DOHH2 (cell line): ENCODE results near the gene SNF8.

ENCODE experiments used
- H3F3A ChIP-seq: fragments of 200-600 bp; sonication (generic), shearing (Covaris generic); 2 replicates; pipeline ENCODE4 v1.6.0; 2016; ENCODE audit warnings: antibody characterized with exemption, mild to moderate bottlenecking; ENCODE audit not compliant: control insufficient read depth, insufficient read depth
- H3K27ac ChIP-seq: fragments of 200-600 bp; sonication (generic); 2 replicates; pipeline ENCODE4 v1.5.1; 2014; ENCODE audit warnings: low read depth, mild to moderate bottlenecking, low read length, moderate library complexity
- H3K27me3 ChIP-seq: fragments of 200-600 bp; sonication (generic); 2 replicates; pipeline ENCODE4 v1.6.1; 2014; ENCODE audit warnings: mild to moderate bottlenecking, low read length, mixed read lengths; ENCODE audit not compliant: control insufficient read depth
- H3K36me3 ChIP-seq: fragments of 200-600 bp; sonication (generic); 2 replicates; pipeline ENCODE4 v1.6.1; 2014; ENCODE audit warnings: mild to moderate bottlenecking, low read length, moderate library complexity, mixed read lengths; ENCODE audit not compliant: control insufficient read depth
- H3K4me1 ChIP-seq: fragments of 200-600 bp; sonication (generic); 2 replicates; pipeline ENCODE4 v1.6.1; 2014; ENCODE audit warnings: mild to moderate bottlenecking, low read length, mixed read lengths; ENCODE audit not compliant: control insufficient read depth
- H3K4me2 ChIP-seq: fragments of 200-600 bp; sonication (generic); 2 replicates; pipeline ENCODE4 v1.6.0; 2014; ENCODE audit warnings: mild to moderate bottlenecking, low read length, moderate library complexity
- H3K4me3 ChIP-seq: fragments of 200-600 bp; sonication (generic); 2 replicates; pipeline ENCODE4 v1.5.1; 2014; ENCODE audit warnings: mild to moderate bottlenecking, low read length, mixed read lengths
- H3K79me2 ChIP-seq: fragments of 200-600 bp; sonication (generic); 2 replicates; pipeline ENCODE4 v1.6.1; 2014; ENCODE audit warnings: mild to moderate bottlenecking, low read length, mixed read lengths; ENCODE audit not compliant: control insufficient read depth
- H3K9me2 ChIP-seq: fragments of 200-600 bp; sonication (generic); replicated peaks from 2 replicates; pipeline ENCODE4 v1.6.1; 2014; ENCODE audit warnings: mild to moderate bottlenecking, low read length, mixed read lengths; ENCODE audit not compliant: control insufficient read depth
- H3K9me3 ChIP-seq: fragments of 200-600 bp; sonication (generic); 2 replicates; pipeline ENCODE4 v1.6.1; 2014; ENCODE audit warnings: antibody characterized with exemption, low read length, mixed read lengths; ENCODE audit not compliant: control insufficient read depth, insufficient read depth
- H4K20me1 ChIP-seq: fragments of 200-600 bp; sonication (generic); 2 replicates; pipeline ENCODE4 v1.6.0; 2014; ENCODE audit warnings: low read depth, mild to moderate bottlenecking, antibody characterized with exemption, low read length, moderate library complexity; ENCODE audit not compliant: control insufficient read depth, insufficient read depth
- EZH2phosphoT487 ChIP-seq: fragments of 200-600 bp; sonication (generic); IDR thresholded peaks from 2 replicates; pipeline ENCODE4 v1.6.1; 2017; ENCODE audit warnings: borderline replicate concordance, mild to moderate bottlenecking, antibody characterized with exemption, low read length, moderate library complexity, mixed read lengths
- TF ChIP-seq, protein P1 (sequence below): fragments of 200-600 bp; sonication (generic); IDR thresholded peaks from one replicate; pipeline ENCODE4 v1.5.1; 2014; ENCODE audit warnings: antibody characterized with exemption, mild to moderate bottlenecking, low read depth, low read length; ENCODE audit not compliant: poor library complexity, severe bottlenecking

SNF8 gene

DNA sequence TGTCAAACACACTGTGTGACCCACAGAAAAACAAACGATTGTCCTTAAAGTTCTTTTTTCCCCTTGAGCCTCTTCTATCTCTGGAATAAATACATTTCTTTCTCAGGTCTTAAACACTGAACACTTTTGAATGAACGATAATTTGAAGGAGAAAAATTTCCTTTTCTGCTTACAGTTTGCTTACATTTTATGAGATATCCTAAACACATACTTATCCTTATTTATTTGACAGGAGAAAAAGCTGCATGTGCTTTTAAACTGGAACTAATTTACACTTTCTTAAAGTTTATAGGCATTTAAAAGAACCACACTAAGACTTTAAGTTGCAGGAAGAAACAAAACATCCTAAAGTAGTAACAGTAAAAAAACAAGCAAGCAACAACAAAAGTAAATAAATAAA lies 47.8 kb upstream of the SNF8 start:
- Histone ChIP-seq H3K4me2 (no peak overlapping the region), H3F3A (peaks cover 4% of the 10 kb centered on the region; the same call in 1 of the 2 replicates), H3K27ac (no peak overlapping the region), H3K4me1 (no peaks in the 10 kb centered on the region), H3K36me3 (no peaks in the 10 kb centered on the region), H3K9me2 (no peaks in the 10 kb centered on the region), H3K4me3 (no peak overlapping the region), H3K27me3 (peaks cover 16% of the 10 kb centered on the region), H4K20me1 (no peaks in the 10 kb centered on the region), H3K79me2 (no peaks in the 10 kb centered on the region), H3K9me3 (no peaks in the 10 kb centered on the region)
- no peak for TF ChIP-seq EZH2phosphoT487
- TF ChIP-seq, protein P1, sequence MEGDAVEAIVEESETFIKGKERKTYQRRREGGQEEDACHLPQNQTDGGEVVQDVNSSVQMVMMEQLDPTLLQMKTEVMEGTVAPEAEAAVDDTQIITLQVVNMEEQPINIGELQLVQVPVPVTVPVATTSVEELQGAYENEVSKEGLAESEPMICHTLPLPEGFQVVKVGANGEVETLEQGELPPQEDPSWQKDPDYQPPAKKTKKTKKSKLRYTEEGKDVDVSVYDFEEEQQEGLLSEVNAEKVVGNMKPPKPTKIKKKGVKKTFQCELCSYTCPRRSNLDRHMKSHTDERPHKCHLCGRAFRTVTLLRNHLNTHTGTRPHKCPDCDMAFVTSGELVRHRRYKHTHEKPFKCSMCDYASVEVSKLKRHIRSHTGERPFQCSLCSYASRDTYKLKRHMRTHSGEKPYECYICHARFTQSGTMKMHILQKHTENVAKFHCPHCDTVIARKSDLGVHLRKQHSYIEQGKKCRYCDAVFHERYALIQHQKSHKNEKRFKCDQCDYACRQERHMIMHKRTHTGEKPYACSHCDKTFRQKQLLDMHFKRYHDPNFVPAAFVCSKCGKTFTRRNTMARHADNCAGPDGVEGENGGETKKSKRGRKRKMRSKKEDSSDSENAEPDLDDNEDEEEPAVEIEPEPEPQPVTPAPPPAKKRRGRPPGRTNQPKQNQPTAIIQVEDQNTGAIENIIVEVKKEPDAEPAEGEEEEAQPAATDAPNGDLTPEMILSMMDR = no peak

DNA sequence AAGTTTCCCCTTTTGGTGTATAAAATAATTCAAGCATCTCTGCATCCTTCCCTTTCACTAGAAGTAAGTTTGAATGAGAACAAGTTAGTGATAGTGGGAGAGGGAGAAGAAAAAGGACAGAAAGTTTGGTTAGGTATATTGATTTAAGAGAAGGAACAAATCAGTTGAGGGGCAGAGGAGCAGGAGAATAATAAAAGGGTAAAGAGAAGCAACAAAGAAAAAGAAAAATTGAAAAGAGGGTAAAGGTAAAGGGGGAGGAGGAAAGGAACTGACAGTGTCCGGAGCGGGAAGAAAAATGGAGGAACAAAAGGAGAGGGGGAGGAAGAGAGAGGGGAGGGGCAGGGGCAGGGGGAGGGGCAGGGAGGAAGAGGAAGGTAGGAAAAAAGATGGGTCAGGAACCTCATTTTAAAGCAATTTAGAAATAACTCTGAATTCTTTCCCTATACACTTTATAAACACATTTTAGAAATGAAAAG lies 46.3 kb upstream of the SNF8 start:
- H3K79me2 ChIP-seq = no peaks in the 10 kb centered on the region
- H3K27ac ChIP-seq = no peak overlapping the region
- no peaks in the 10 kb centered on the region for H3K4me1 ChIP-seq
- TF ChIP-seq, protein P1 = no peak
- TF ChIP-seq EZH2phosphoT487 = no peak
- no peaks in the 10 kb centered on the region for H3K36me3 ChIP-seq
- H3K9me3 ChIP-seq = no peaks in the 10 kb centered on the region
- H3K9me2 ChIP-seq = no peaks in the 10 kb centered on the region
- no peaks in the 10 kb centered on the region for H4K20me1 ChIP-seq
- peaks cover 16% of the 10 kb centered on the region for H3K27me3 ChIP-seq
- no peak overlapping the region for H3K4me2 ChIP-seq
- peaks cover 4% of the 10 kb centered on the region; the same call in 1 of the 2 replicates for H3F3A ChIP-seq
- H3K4me3 ChIP-seq = no peak overlapping the region

DNA sequence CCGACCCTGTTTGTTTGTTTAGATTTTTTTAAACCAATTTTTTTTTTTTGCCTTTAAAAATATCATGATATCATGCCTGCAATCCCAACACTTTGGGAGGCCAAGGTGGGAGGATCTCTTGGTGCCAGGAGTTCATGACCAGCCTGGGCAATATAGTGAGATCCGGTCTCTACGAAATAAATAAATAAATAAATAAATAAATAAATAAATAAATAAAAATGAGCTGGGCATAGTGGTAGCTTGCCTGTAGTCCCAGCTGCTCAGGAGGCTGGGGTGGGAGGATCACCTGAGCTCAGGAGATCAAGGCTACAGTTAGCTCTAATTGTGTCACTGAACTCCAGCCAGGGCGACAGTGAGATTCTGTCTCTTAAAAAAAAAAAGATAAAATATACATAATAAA lies 44.5 kb upstream of the SNF8 start:
- no peaks in the 10 kb centered on the region for H3K4me1 ChIP-seq
- H3K9me2 ChIP-seq = no peaks in the 10 kb centered on the region
- no peaks in the 10 kb centered on the region for H3F3A ChIP-seq
- H3K4me2 ChIP-seq = no peak overlapping the region
- H3K27ac ChIP-seq = no peak overlapping the region
- no peaks in the 10 kb centered on the region for H4K20me1 ChIP-seq
- no peaks in the 10 kb centered on the region for H3K9me3 ChIP-seq
- H3K27me3 ChIP-seq = peaks cover 16% of the 10 kb centered on the region
- H3K4me3 ChIP-seq = no peak overlapping the region
- TF ChIP-seq, protein P1 = no peak
- no peak for TF ChIP-seq EZH2phosphoT487
- H3K79me2 ChIP-seq = no peaks in the 10 kb centered on the region
- H3K36me3 ChIP-seq = no peaks in the 10 kb centered on the region
